ENCODE data around the gene SCARF2.
"Not testable (repeated sequence)": the region's sequence is repeated elsewhere in the genome, so short reads cannot be mapped to it uniquely, and the experiment has no call there.

Gene SCARF2

DNA sequence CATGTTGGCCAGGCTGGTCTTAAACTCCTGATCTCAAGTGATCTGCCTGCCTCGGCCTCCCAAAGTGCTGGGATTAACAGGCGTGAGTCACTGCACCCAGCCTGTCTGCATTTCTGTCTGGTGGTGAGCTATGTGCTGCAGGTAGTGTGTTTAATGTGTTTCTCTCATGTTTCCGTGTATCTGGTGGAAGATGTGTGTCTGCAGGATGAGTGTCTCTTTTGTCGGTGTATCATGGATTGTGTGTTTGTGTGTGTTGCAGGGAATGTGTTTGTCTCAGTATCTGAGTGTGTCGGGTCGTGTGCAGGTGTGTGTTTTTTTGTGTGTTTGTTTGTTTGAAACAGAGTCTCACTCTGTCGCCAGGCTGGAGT is 16.1 kb downstream of the SCARF2 start:
- Histone ChIP-seq H3K36me3 (ENCODE audit: control insufficient read depth, insufficient read depth, low read length) (no peaks in the 10 kb centered on the region), H3K9me3 (ENCODE audit: control insufficient read depth, insufficient read depth, low read length) (no peaks in the 10 kb centered on the region), H3K9ac (ENCODE audit: low read depth, low read length) (no peak overlapping the region), H3K27me3 (ENCODE audit: control insufficient read depth, insufficient read depth, low read length) (peaks cover 3% of the 10 kb centered on the region), H3K4me3 (ENCODE audit: low read depth, low read length) (no peak overlapping the region), H3K4me1 (ENCODE audit: control insufficient read depth, insufficient read depth, low read length) (no peaks in the 10 kb centered on the region)

- no peaks in the 10 kb centered on the region for H3K4me1 ChIP-seq (ENCODE audit: control insufficient read depth, insufficient read depth, low read length)
- H3K9me3 ChIP-seq (ENCODE audit: control insufficient read depth, insufficient read depth, low read length), result no peaks in the 10 kb centered on the region
- H3K4me3 ChIP-seq (ENCODE audit: low read depth, low read length), result no peak overlapping the region
- no peak overlapping the region for H3K9ac ChIP-seq (ENCODE audit: low read depth, low read length)
- H3K36me3 ChIP-seq (ENCODE audit: control insufficient read depth, insufficient read depth, low read length), result no peaks in the 10 kb centered on the region
- H3K27me3 ChIP-seq (ENCODE audit: control insufficient read depth, insufficient read depth, low read length), result peaks cover 3% of the 10 kb centered on the region
These were observed 17.3 kb downstream of the SCARF2 start for GRCh38 chr22:20420157-20420842.

DNA sequence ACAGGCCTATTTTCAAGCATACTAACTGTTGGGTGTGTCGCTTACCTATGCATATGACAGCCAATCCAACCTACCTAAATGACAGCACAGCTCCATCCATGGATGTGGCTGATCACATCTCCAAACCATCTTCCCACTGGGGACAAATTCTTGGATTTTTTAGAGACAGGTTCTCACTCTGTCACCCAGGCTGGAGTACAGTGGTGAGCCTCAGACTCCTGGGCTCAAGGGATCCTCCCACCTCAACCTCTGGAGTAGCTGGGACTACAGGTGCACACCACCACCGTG is 18.0 kb downstream of the SCARF2 start:
- Histone ChIP-seq H3K9ac (ENCODE audit: low read depth, low read length) (no peak overlapping the region), H3K36me3 (ENCODE audit: control insufficient read depth, insufficient read depth, low read length) (no peaks in the 10 kb centered on the region), H3K27me3 (ENCODE audit: control insufficient read depth, insufficient read depth, low read length) (peaks cover 3% of the 10 kb centered on the region), H3K4me3 (ENCODE audit: low read depth, low read length) (no peak overlapping the region), H3K9me3 (ENCODE audit: control insufficient read depth, insufficient read depth, low read length) (no peaks in the 10 kb centered on the region), H3K4me1 (ENCODE audit: control insufficient read depth, insufficient read depth, low read length) (no peaks in the 10 kb centered on the region)

- H3K9me3 ChIP-seq (ENCODE audit: control insufficient read depth, insufficient read depth, low read length), result no peaks in the 10 kb centered on the region
- H3K9ac ChIP-seq (ENCODE audit: low read depth, low read length), result no peak overlapping the region
- no peaks in the 10 kb centered on the region for H3K36me3 ChIP-seq (ENCODE audit: control insufficient read depth, insufficient read depth, low read length)
- peak overlapping the region; percentile 43 for H3K4me3 ChIP-seq (ENCODE audit: low read depth, low read length)
- no peaks in the 10 kb centered on the region for H3K4me1 ChIP-seq (ENCODE audit: control insufficient read depth, insufficient read depth, low read length)
- peaks cover 3% of the 10 kb centered on the region for H3K27me3 ChIP-seq (ENCODE audit: control insufficient read depth, insufficient read depth, low read length)
These were observed 19.3 kb downstream of the SCARF2 start for GRCh38 chr22:20418211-20418788.

GRCh38 chr22:20415699-20416098 is 21.9 kb downstream of the SCARF2 start:
- H3K36me3 ChIP-seq (ENCODE audit: control insufficient read depth, insufficient read depth, low read length); H3K4me3 ChIP-seq (ENCODE audit: low read depth, low read length); H3K4me1 ChIP-seq (ENCODE audit: control insufficient read depth, insufficient read depth, low read length); H3K9ac ChIP-seq (ENCODE audit: low read depth, low read length); H3K9me3 ChIP-seq (ENCODE audit: control insufficient read depth, insufficient read depth, low read length); H3K27me3 ChIP-seq (ENCODE audit: control insufficient read depth, insufficient read depth, low read length): not testable (repeated sequence)

GRCh38 chr22:20415241-20415640 is 22.4 kb downstream of the SCARF2 start:
- not testable (repeated sequence) for H3K9me3 ChIP-seq (ENCODE audit: control insufficient read depth, insufficient read depth, low read length); H3K4me1 ChIP-seq (ENCODE audit: control insufficient read depth, insufficient read depth, low read length)

GRCh38 chr22:20414450-20414849 is 23.2 kb downstream of the SCARF2 start:
- Histone ChIP-seq H3K36me3 (ENCODE audit: control insufficient read depth, insufficient read depth, low read length) (no peaks in the 10 kb centered on the region), H3K9ac (ENCODE audit: low read depth, low read length) (no peak overlapping the region), H3K4me3 (ENCODE audit: low read depth, low read length) (no peak overlapping the region), H3K9me3 (ENCODE audit: control insufficient read depth, insufficient read depth, low read length) (no peaks in the 10 kb centered on the region), H3K27me3 (ENCODE audit: control insufficient read depth, insufficient read depth, low read length) (peaks cover 3% of the 10 kb centered on the region), H3K4me1 (ENCODE audit: control insufficient read depth, insufficient read depth, low read length) (no peaks in the 10 kb centered on the region)

More at GRCh38 chr22:20415241-20415640, 22.4 kb downstream of the SCARF2 start:
- not testable (repeated sequence) for H3K9ac ChIP-seq (ENCODE audit: low read depth, low read length); H3K27me3 ChIP-seq (ENCODE audit: control insufficient read depth, insufficient read depth, low read length); H3K36me3 ChIP-seq (ENCODE audit: control insufficient read depth, insufficient read depth, low read length); H3K4me3 ChIP-seq (ENCODE audit: low read depth, low read length)

- H3K36me3 ChIP-seq (ENCODE audit: control insufficient read depth, insufficient read depth, low read length), result no peaks in the 10 kb centered on the region
- no peak overlapping the region for H3K9ac ChIP-seq (ENCODE audit: low read depth, low read length)
- no peaks in the 10 kb centered on the region for H3K4me1 ChIP-seq (ENCODE audit: control insufficient read depth, insufficient read depth, low read length)
- H3K9me3 ChIP-seq (ENCODE audit: control insufficient read depth, insufficient read depth, low read length), result no peaks in the 10 kb centered on the region
- no peaks in the 10 kb centered on the region for H3K27me3 ChIP-seq (ENCODE audit: control insufficient read depth, insufficient read depth, low read length)
- no peak overlapping the region for H3K4me3 ChIP-seq (ENCODE audit: low read depth, low read length)
These were observed 23.6 kb downstream of the SCARF2 start for GRCh38 chr22:20414059-20414440.

DNA sequence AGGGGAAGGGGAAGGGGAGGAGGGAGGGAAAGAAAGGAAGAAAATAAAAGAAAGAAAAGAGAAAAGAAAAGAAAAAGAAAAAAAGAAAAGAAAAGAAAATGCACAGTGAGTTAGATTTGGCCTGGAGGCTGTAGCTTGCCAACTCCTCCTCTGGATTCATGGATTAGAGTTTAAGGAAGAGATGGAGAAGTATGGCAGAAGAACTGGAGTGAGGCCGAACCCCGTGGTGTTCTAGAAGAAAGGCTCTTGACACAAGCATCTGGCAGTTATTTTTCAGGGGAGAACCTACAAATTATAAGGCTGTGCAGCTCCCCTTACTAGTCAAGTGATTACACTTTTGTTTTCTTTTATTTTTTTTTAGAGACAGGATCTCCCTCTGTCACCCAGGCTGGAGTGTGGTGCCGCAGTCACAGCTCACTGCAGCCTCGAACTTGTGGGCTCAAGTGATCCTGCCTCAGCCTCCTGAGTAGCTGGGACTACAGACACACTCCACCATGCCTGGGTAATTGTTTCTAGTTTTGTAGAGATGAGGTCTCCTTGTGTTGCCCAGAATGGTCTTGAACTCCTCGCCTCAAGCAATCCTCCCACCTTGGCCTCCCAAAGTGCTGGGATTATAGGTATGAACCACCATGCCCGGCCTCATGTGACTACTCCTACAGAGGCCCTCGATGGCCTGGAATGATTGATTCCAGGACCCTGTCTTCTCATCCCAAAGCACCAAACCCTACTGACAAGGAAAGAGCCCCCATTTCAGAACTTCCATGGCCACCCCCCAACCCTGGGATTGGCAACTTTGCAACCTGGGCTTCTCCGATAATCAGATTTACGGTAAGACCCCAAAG is 24.2 kb downstream of the SCARF2 start:
- Histone ChIP-seq H3K4me1 (ENCODE audit: control insufficient read depth, insufficient read depth, low read length) (no peaks in the 10 kb centered on the region), H3K9me3 (ENCODE audit: control insufficient read depth, insufficient read depth, low read length) (no peaks in the 10 kb centered on the region), H3K27me3 (ENCODE audit: control insufficient read depth, insufficient read depth, low read length) (no peaks in the 10 kb centered on the region), H3K36me3 (ENCODE audit: control insufficient read depth, insufficient read depth, low read length) (no peaks in the 10 kb centered on the region), H3K4me3 (ENCODE audit: low read depth, low read length) (no peak overlapping the region), H3K9ac (ENCODE audit: low read depth, low read length) (no peak overlapping the region)

GRCh38 chr22:20412474-20413216 is 25.0 kb downstream of the SCARF2 start:
- Histone ChIP-seq H3K9me3 (ENCODE audit: control insufficient read depth, insufficient read depth, low read length) (no peaks in the 10 kb centered on the region), H3K9ac (ENCODE audit: low read depth, low read length) (no peak overlapping the region), H3K4me3 (ENCODE audit: low read depth, low read length) (no peak overlapping the region), H3K27me3 (ENCODE audit: control insufficient read depth, insufficient read depth, low read length) (no peaks in the 10 kb centered on the region), H3K36me3 (ENCODE audit: control insufficient read depth, insufficient read depth, low read length) (no peaks in the 10 kb centered on the region), H3K4me1 (ENCODE audit: control insufficient read depth, insufficient read depth, low read length) (no peaks in the 10 kb centered on the region)

- H3K9ac ChIP-seq (ENCODE audit: low read depth, low read length); H3K9me3 ChIP-seq (ENCODE audit: control insufficient read depth, insufficient read depth, low read length); H3K4me1 ChIP-seq (ENCODE audit: control insufficient read depth, insufficient read depth, low read length); H3K27me3 ChIP-seq (ENCODE audit: control insufficient read depth, insufficient read depth, low read length); H3K4me3 ChIP-seq (ENCODE audit: low read depth, low read length): not testable (repeated sequence)
- H3K36me3 ChIP-seq (ENCODE audit: control insufficient read depth, insufficient read depth, low read length), result peaks cover 16% of the 10 kb centered on the region
These were observed 28.2 kb downstream of the SCARF2 start for GRCh38 chr22:20409385-20409784.
